ENCODE measurements around the gene SUPT3H. TPM values are rescaled to one million over a fixed set of nuclear protein-coding genes. Genes with fewer than 3 reads are reported as not detected.
A peak's percentile ranks its signal among the peaks of the same experiment; 100 is the strongest.

SUPT3H gene
- total RNA-seq, 4 donors from 2014 or later: 1.1 to 4.7 (median 3.7) TPM

GRCh38 chr6:45420083-45420908 lies 42.6 kb upstream of the SUPT3H start:
- H3K4me1 ChIP-seq: peaks cover 47% of the 10 kb centered on the region
- no peaks in the 10 kb centered on the region for H3K9me3 ChIP-seq
- 17% methylated on average over 40 of the region's 40 CpGs for WGBS
- H3K36me3 ChIP-seq: no peaks in the 10 kb centered on the region
- TF ChIP-seq POLR2A (IDR thresholded peaks at IDR 0.05): no peak
- TF ChIP-seq, protein P1, sequence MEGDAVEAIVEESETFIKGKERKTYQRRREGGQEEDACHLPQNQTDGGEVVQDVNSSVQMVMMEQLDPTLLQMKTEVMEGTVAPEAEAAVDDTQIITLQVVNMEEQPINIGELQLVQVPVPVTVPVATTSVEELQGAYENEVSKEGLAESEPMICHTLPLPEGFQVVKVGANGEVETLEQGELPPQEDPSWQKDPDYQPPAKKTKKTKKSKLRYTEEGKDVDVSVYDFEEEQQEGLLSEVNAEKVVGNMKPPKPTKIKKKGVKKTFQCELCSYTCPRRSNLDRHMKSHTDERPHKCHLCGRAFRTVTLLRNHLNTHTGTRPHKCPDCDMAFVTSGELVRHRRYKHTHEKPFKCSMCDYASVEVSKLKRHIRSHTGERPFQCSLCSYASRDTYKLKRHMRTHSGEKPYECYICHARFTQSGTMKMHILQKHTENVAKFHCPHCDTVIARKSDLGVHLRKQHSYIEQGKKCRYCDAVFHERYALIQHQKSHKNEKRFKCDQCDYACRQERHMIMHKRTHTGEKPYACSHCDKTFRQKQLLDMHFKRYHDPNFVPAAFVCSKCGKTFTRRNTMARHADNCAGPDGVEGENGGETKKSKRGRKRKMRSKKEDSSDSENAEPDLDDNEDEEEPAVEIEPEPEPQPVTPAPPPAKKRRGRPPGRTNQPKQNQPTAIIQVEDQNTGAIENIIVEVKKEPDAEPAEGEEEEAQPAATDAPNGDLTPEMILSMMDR (IDR thresholded peaks at IDR 0.05): no peak
- TF ChIP-seq POLR2AphosphoS5 (IDR thresholded peaks at IDR 0.05): no peak
- TF ChIP-seq EP300 (IDR thresholded peaks at IDR 0.05): no peak
- H3K27me3 ChIP-seq: peaks cover 82% of the 10 kb centered on the region
- no peak overlapping the region for H3K27ac ChIP-seq
- no peak for DNase-seq (ENCODE audit: low spot score in 2 of 2)
- peak overlapping the region; percentile 77 for H3K4me3 ChIP-seq

DNA sequence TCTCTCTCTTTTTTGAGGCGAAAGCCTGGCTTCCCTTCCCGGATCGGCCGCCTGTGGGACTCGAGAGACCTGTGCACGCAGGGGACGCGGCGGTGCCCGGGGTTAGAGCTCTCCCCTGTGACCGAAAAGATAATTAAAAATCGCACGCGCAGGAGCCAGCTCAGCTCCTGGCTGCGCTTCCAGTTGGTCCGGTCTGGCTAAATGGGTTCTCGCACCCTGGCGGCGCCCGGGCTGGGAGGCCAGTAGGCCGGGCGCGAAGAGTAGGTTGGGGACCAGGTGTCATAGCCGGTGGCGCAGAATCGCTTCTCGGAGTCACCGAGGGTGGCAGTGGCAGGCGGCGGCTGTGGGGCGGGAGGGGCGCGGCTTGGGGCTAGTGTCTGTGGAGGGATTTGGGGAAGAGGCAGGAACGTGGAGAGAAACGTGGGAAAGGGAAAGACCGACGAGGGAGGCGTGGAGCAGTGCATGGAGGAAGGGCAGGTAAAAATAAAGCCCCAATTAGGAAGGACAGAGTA lies 41.9 kb upstream of the SUPT3H start:
- H3K36me3 ChIP-seq: no peaks in the 10 kb centered on the region
- TF ChIP-seq POLR2AphosphoS5 (IDR thresholded peaks at IDR 0.05): no peak
- TF ChIP-seq POLR2A (IDR thresholded peaks at IDR 0.05): no peak
- TF ChIP-seq, protein P1 (IDR thresholded peaks at IDR 0.05): peak in 1 of 2 donors; percentile 20
- peak overlapping the region; percentile 77 for H3K4me3 ChIP-seq
- DNase-seq (ENCODE audit: low spot score in 2 of 2): peak in 1 of 2 donors; percentile 68
- no peaks in the 10 kb centered on the region for H3K9me3 ChIP-seq
- H3K4me1 ChIP-seq: peaks cover 47% of the 10 kb centered on the region
- no peak overlapping the region for H3K27ac ChIP-seq
- peaks cover 87% of the 10 kb centered on the region for H3K27me3 ChIP-seq
- WGBS: 12% methylated on average over 25 of the region's 38 CpGs

DNA sequence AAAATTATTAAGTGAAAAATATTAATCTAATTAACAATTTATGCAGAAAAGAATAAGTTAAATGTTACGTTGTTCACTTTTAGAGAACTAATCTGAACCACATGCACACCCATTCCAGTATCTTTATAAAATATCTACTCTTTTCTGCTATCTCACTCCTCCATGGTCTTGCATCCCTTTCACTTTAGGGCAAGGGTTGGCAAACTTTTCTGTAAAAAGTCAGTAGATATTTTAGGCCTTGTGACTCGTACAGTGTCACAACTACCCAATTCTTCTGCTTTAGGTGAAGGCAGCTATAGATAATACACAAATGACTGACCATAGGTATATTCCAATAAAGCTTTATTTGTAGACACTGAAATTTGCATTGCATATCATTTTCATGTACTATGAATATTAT lies 39.7 kb upstream of the SUPT3H start:
- WGBS: 87% methylated on average over 2 of the region's 2 CpGs
- Histone ChIP-seq H3K9me3 (no peaks in the 10 kb centered on the region), H3K36me3 (no peaks in the 10 kb centered on the region), H3K27me3 (peaks cover 67% of the 10 kb centered on the region), H3K4me1 (peaks cover 30% of the 10 kb centered on the region), H3K27ac (no peak overlapping the region), H3K4me3 (no peak overlapping the region)
- TF ChIP-seq POLR2AphosphoS5 (IDR thresholded peaks at IDR 0.05): no peak
- no peak for TF ChIP-seq POLR2A (IDR thresholded peaks at IDR 0.05)
- TF ChIP-seq EP300 (IDR thresholded peaks at IDR 0.05): no peak
- TF ChIP-seq, protein P1 (IDR thresholded peaks at IDR 0.05): no peak
- no peak for DNase-seq (ENCODE audit: low spot score in 2 of 2)

DNA sequence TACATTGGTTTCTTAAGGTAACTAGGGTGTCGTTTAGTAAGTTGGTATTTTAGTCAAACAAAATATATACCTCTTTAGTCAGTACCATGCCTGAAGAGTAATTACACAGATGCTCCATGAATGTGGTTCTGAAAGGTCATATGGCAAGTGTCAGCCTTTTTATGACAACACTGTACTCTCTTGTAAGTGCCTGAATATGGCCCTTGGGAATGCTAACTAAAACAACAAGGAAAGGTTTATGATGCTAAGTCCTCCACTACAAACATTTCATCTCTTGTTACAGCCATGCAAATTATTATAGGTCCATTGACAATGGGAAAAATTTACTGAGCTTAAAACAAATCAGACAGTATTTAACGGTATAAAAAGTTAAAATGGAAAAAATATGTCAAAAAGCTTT lies 39.0 kb upstream of the SUPT3H start:
- H3K4me1 ChIP-seq: peaks cover 25% of the 10 kb centered on the region
- no peaks in the 10 kb centered on the region for H3K36me3 ChIP-seq
- no peaks in the 10 kb centered on the region for H3K9me3 ChIP-seq
- no peak for DNase-seq (ENCODE audit: low spot score in 2 of 2)
- 79% methylated on average over 2 of the region's 2 CpGs for WGBS
- TF ChIP-seq, protein P1 (IDR thresholded peaks at IDR 0.05): no peak
- TF ChIP-seq EP300 (IDR thresholded peaks at IDR 0.05): no peak
- TF ChIP-seq POLR2A (IDR thresholded peaks at IDR 0.05): no peak
- TF ChIP-seq POLR2AphosphoS5 (IDR thresholded peaks at IDR 0.05): no peak
- no peak overlapping the region for H3K4me3 ChIP-seq
- H3K27me3 ChIP-seq: peaks cover 61% of the 10 kb centered on the region
- H3K27ac ChIP-seq: no peak overlapping the region

- 44% methylated on average over 3 of the region's 3 CpGs for WGBS
- H3K36me3 ChIP-seq: no peaks in the 10 kb centered on the region
- TF ChIP-seq EP300 (IDR thresholded peaks at IDR 0.05) (no peak), POLR2AphosphoS5 (IDR thresholded peaks at IDR 0.05) (no peak), POLR2A (IDR thresholded peaks at IDR 0.05) (no peak)
- TF ChIP-seq, protein P1 (IDR thresholded peaks at IDR 0.05): no peak
- peaks cover 55% of the 10 kb centered on the region for H3K27me3 ChIP-seq
- no peak overlapping the region for H3K27ac ChIP-seq
- no peaks in the 10 kb centered on the region for H3K9me3 ChIP-seq
- no peak overlapping the region for H3K4me3 ChIP-seq
- H3K4me1 ChIP-seq: peaks cover 17% of the 10 kb centered on the region
- no peak for DNase-seq (ENCODE audit: low spot score in 2 of 2)
Observed at GRCh38 chr6:45415788-45416518, 38.2 kb upstream of the SUPT3H start.
